Lower lobe of right lung (tissue), 2 donors: ENCODE results near the gene DOC2B. TPM values are rescaled to one million over a fixed set of nuclear protein-coding genes. Genes with fewer than 3 reads are reported as not detected.
A peak's percentile ranks its signal among the peaks of the same experiment; 100 is the strongest.
"Not testable (repeated sequence)": the region's sequence is repeated elsewhere in the genome, so short reads cannot be mapped to it uniquely, and the experiment has no call there.

Source experiments
- ATAC-seq, 2 donors: fragments of 200-7000 bp; cut with Tn5 transposase; one replicate each; pipeline ENCODE4 v1.9.1; 2020 to 2022; ENCODE audit warnings: mild to moderate bottlenecking in 2 of 2, moderate library complexity in 2 of 2
- DNase-seq: peaks from one replicate; pipeline ENCODE4 v3.0.0-alpha.2; 2020
- H3K27ac ChIP-seq: fragments of 200-600 bp; one replicate; pipeline ENCODE4 v1.8.0; 2022
- H3K27me3 ChIP-seq: fragments of 200-600 bp; one replicate; pipeline ENCODE4 v1.8.0; 2022; ENCODE audit warnings: low read depth
- H3K36me3 ChIP-seq: fragments of 200-600 bp; one replicate; pipeline ENCODE4 v1.8.0; 2022; ENCODE audit warnings: mild to moderate bottlenecking
- H3K4me1 ChIP-seq: fragments of 200-600 bp; one replicate; pipeline ENCODE4 v1.8.0; 2022
- H3K4me3 ChIP-seq: fragments of 200-600 bp; one replicate; pipeline ENCODE4 v1.8.0; 2022; ENCODE audit warnings: mild to moderate bottlenecking
- H3K9me3 ChIP-seq: fragments of 200-600 bp; one replicate; pipeline ENCODE4 v1.8.0; 2022
- CTCF ChIP-seq: fragments of 200-600 bp; IDR thresholded peaks from one replicate; pipeline ENCODE4 v1.8.0; 2022; ENCODE audit warnings: antibody characterized with exemption, mild to moderate bottlenecking
- intact Hi-C: fragments of 100-400 bp; cut with DNase I; formaldehyde crosslinking; loops from one replicate; pipeline ENCODE4 v1.11.0; 2022
- total RNA-seq: library from RNA; stranded (reverse); fragmentation: NEBNext Ultra II Directional; extraction: Animal tissue kit (Norgen Biotek cat#: 25700); gene quantifications from one replicate; pipeline ENCODE4 v1.2.1, GENCODE V29; 2021
- donor health status: DM: no; HTN: yes; CAD: no; lungs with severe emphysema.

Gene DOC2B
- total RNA-seq, 1 donor from 2014 or later = 6.2 TPM

GRCh38 chr17:222172-222571 lies 40.7 kb upstream of the DOC2B start:
- intact Hi-C loops = no loop called here
- no peaks in the 10 kb centered on the region for H3K4me1 ChIP-seq
- ATAC-seq (no peak), DNase-seq (no peak)
- no peaks in the 10 kb centered on the region for H3K9me3 ChIP-seq
- no peaks in the 10 kb centered on the region for H3K36me3 ChIP-seq
- no peak overlapping the region for H3K27ac ChIP-seq
- no peak overlapping the region for H3K4me3 ChIP-seq
- H3K27me3 ChIP-seq = no peaks in the 10 kb centered on the region
- TF ChIP-seq CTCF = no peak

GRCh38 chr17:219696-220095 lies 38.2 kb upstream of the DOC2B start:
- H3K4me1 ChIP-seq = no peaks in the 10 kb centered on the region
- no peak for ATAC-seq
- intact Hi-C loops = no loop called here
- no peak overlapping the region for H3K27ac ChIP-seq
- H3K27me3 ChIP-seq = no peaks in the 10 kb centered on the region
- no peak for TF ChIP-seq CTCF
- H3K36me3 ChIP-seq = no peaks in the 10 kb centered on the region
- no peaks in the 10 kb centered on the region for H3K9me3 ChIP-seq
- peak; percentile 28 for DNase-seq
- no peak overlapping the region for H3K4me3 ChIP-seq

- TF ChIP-seq CTCF = no peak
- no peaks in the 10 kb centered on the region for H3K27me3 ChIP-seq
- intact Hi-C loops = no loop called here
- H3K36me3 ChIP-seq = no peaks in the 10 kb centered on the region
- no peak for ATAC-seq
- no peaks in the 10 kb centered on the region for H3K4me1 ChIP-seq
- H3K9me3 ChIP-seq = no peaks in the 10 kb centered on the region
- DNase-seq = peak; percentile 15
- H3K27ac ChIP-seq = no peak overlapping the region
- no peak overlapping the region for H3K4me3 ChIP-seq
Observed at GRCh38 chr17:218432-219110, 37.1 kb upstream of the DOC2B start.

GRCh38 chr17:216625-217024 lies 35.2 kb upstream of the DOC2B start:
- no peaks in the 10 kb centered on the region for H3K27me3 ChIP-seq
- H3K27ac ChIP-seq = no peak overlapping the region
- no peaks in the 10 kb centered on the region for H3K4me1 ChIP-seq
- no peaks in the 10 kb centered on the region for H3K9me3 ChIP-seq
- intact Hi-C loops = no loop called here
- TF ChIP-seq CTCF = no peak
- DNase-seq = no peak
- no peak overlapping the region for H3K4me3 ChIP-seq
- no peak for ATAC-seq
- no peaks in the 10 kb centered on the region for H3K36me3 ChIP-seq

GRCh38 chr17:215563-216478 lies 34.4 kb upstream of the DOC2B start:
- H3K9me3 ChIP-seq, DNase-seq, H3K4me3 ChIP-seq, H3K27me3 ChIP-seq, H3K4me1 ChIP-seq, intact Hi-C loops, H3K27ac ChIP-seq, H3K36me3 ChIP-seq: not testable (repeated sequence)
- ATAC-seq = peak; percentile 46 to 67

- H3K27ac ChIP-seq = no peak overlapping the region
- no peaks in the 10 kb centered on the region for H3K27me3 ChIP-seq
- no peak overlapping the region for H3K4me3 ChIP-seq
- no peaks in the 10 kb centered on the region for H3K9me3 ChIP-seq
- no peak for DNase-seq
- peak; percentile 29 to 51 for ATAC-seq
- H3K36me3 ChIP-seq = no peaks in the 10 kb centered on the region
- intact Hi-C loops = no loop called here
- no peak for TF ChIP-seq CTCF
- H3K4me1 ChIP-seq = no peaks in the 10 kb centered on the region
Observed at GRCh38 chr17:214881-215331, 33.5 kb upstream of the DOC2B start.
